GM19193 (cell line): ENCODE results near the gene CHD9.

ENCODE experiments used
- POLR2A ChIP-seq: IDR thresholded peaks from 4 replicates; pipeline ENCODE4 v1.6.1; 2011; ENCODE audit not compliant: insufficient read depth, insufficient read length; ENCODE audit errors: extremely low read depth

The CHD9 gene

DNA sequence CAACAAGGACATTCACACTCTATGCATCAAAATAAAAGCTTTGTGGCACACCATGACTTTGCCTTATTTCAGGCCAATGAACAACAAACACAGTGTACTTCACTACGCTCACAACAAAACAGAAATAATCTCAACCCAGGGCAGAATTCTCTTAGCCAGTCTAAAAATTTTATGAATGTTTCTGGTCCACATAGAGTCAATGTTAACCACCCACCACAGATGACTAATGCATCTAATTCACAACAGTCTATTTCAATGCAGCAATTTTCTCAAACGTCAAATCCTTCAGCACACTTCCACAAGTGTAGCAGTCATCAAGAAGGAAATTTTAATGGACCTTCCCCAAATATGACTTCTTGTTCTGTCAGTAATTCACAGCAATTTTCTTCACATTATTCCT, 101.7 kb downstream of the CHD9 start:
- no peak for TF ChIP-seq POLR2A

DNA sequence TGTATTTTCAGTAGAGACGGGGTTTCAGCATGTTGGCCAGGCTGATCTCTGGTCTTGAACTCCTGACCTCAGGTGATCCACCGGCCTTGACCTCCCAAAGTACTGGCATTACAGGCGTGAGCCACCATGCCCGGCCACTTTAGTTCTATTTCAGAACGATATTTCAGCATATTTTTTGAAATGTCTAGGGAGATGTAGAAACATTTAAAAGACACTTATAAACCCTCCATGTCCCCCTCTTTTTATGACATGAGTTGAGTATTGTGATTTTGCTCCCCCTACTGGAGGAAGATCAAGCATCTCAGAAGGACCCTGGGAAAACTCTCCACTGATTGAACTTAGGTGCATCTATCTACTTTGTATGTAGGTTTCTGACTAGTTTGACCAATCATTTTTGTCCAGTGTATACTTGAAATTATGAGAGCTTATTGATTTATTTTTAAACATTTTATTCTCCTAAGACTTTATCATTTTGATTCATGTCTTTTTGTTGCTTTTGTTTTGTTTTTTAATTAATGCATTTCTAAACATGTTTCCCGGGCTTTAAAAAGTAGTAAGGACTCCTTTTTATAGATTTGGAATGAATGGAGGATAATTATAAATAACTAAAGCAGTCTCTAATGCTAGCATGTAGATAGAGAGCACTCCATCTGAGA, 105.1 kb downstream of the CHD9 start:
- no peak for TF ChIP-seq POLR2A

DNA sequence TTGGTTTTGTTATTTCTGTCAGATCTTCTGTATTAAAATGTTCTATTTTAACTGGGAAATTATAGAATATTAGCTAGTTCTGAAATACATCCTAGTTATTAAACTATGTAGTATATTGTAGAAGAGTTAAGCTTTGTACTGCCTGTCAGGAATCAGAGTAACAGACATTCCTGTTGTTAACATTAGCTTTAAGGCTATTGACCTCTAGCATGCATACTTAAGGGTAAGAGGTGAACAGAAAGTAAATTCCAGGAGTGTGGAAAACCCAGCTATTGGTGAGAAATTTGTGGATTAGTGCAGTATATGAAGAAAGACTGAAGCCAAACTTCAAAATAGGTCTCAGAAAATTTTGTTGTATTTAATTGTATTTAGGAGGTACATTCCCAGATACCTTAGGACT, 111.3 kb downstream of the CHD9 start:
- TF ChIP-seq POLR2A, result no peak

DNA sequence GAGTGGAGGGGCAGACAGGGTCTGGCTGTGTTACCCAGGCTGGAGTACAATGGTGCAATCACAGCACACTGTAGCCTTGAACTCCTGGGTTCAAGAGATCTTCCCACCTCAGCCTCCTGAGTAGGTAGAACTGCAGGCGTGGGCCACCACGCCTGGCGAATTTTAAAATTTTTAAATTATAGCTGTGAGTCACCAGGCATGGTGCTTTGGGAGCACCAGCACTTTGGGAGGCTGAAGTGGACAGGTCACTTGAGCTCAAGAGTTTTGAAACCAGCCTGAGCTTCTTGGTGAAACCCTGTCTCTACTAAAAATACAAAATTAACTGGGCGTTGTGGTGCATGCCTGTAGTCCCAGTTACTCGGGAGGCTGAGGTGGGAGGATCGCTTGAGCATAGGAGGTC, 114.0 kb downstream of the CHD9 start:
- TF ChIP-seq POLR2A, result no peak

DNA sequence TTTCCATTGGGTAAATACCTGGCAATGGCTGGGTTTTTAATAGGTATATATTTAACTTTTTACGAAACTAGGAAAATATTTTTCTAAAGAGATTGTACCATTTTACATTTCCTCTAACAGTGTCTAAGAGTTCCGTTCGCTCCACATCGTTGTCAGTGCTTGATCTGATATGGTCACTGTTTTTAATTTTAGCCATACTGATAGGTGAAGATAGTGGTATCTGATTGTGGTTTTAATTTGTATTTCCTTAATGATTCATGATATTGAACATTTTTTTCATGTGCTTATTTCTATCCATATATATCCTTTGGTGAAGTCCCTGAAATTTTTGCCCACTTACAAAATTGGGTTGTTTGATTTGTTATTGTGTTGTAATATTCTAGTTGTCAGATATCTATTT, 117.7 kb downstream of the CHD9 start:
- no peak for TF ChIP-seq POLR2A

DNA sequence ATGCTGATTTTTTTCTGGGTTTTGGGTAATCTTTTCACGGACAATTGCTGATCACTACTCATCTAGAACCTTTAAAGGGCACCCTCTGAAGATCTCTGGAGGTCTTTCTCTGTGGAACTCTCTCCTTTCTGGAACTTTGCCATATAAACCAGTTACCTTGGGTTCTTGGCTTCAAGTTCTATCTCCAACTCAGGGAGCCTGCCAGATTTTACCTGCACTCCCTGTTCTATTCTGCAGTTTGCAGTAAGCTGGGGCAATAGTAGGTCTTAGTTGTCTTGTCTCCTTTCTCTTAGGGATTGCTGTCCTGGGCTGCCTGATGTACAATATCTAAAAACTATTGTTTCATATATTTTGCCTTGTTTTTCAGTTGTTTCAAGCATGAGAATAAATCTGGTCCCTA, 120.3 kb downstream of the CHD9 start:
- no peak for TF ChIP-seq POLR2A

DNA sequence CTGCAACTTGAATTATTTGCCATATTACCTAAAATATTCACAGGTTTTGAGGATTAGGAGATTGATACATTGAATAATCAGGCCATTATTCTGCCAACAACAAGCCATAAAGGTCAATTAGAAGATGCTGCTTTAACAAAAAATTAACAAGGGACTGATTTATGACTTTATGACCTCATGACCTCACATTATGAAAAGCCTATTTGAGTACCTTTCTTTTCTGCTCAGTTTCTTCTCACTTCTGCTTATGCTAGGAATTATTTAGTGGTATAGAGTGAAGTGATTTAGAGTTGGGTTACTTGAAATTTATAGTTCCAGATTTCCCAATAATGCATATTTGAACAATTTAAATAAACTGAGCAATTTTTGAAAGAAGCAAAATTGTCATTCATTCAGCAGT, 121.6 kb downstream of the CHD9 start:
- TF ChIP-seq POLR2A, result no peak

DNA sequence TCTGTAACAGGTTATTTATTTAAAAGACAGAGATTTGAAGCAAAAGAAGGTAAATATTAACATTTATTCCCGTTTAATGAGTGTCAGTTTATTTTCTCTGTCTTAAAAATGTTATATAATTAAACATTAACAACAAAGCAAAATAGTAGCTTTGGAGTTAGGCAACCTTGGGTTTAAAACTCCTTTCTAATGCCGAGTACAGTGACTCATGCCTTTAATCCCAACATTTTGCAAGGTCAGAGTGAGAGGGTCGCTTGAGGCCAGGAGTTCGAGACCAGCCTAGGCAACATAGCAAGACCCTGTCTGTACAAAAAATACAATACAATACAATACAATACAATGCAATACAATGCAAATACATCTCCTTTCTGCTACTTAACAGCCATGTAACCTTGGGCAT, 128.7 kb downstream of the CHD9 start:
- TF ChIP-seq POLR2A, result no peak

DNA sequence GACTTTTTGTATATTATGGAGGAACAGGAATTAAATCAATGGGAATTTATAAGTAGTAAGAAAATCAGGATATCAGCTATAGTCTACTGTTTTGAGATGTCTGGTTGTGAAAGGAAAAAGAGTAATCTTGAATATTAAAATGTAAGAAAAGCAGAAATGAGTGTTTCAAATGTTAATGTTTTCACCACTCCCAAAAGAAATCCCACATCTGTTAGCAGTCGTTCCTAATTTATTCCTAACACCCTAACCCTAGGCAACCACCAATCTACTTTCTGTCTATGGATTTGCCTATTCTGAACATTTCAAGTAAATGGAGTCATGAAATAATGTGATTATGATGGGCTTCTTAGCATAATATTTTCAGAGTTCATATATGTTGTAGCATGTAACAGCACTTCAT, 133.0 kb downstream of the CHD9 start:
- TF ChIP-seq POLR2A, result no peak

DNA sequence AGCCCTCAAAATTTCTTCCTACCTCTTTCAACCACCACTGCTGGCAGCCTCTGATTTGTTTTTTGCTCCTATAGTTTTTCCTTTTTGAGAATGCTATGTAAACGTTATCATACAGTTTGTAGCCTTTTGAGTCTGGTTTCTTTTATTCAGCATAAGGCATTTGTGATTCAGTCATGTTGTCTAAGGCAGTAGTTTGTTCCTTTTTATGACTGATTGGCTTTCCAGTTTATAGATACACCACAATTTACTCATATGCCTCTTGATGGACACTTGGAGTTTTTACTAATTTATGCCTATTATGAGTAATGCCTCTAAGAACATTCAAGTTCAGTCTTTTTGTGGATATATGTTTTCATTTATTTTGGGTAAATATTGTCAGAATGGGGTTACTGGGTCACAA, 136.6 kb downstream of the CHD9 start:
- TF ChIP-seq POLR2A, result no peak

DNA sequence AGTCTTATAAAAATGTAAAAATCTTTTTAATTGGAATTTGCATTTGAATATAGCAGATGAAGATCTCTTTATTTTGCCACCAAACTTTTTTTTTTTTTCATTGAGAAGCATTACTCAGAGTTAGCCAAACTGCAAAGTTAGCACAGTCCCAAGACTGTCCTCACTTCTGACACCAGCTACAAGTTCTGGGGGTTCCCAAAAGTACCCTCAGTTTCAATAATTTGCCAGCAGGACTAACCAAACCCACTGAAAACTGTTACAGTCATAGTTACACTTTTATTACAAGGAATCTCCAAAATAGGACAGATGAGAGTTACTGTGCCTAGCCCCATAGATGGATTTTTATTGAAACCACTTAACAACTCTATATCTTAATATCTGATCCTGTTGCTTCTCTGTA, 144.1 kb downstream of the CHD9 start:
- no peak for TF ChIP-seq POLR2A

DNA sequence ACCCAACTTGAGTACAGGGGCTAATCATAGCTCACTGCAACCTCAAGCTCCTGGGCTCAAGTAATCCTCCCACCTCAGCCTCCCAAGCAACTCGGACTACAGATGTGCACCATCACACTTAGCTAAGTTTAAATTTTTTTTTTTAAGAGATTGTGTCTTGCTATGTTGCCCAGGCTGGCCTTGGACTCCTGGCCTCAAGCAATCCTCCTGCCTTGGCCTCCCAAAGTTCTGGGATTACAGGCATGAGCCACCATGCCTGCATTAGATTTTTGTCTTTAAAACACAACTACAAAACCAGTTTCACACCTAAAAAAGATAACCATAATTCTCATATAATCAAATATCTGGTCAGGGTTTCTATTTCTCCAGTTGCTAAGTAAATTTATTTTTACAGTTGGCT, 147.1 kb downstream of the CHD9 start:
- TF ChIP-seq POLR2A, result no peak

DNA sequence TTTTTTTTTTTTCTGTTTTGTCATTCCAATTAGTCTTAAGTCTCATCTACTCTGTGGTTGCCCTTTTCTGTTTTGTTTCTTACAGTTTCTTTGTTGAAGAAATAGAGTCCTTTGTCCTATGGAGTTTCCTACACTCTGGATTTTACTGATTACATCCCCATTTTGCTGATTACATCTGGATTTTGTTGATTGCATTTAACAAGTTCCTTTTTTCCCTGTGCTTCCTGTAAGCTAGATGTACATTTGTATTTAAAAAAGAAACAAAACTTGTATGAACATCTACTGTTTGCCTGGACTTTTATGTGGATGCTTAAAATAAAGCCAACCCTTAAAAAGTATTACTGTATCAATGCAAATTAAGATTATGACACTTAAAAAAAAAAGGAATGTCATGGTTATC, 147.6 kb downstream of the CHD9 start:
- TF ChIP-seq POLR2A, result no peak

DNA sequence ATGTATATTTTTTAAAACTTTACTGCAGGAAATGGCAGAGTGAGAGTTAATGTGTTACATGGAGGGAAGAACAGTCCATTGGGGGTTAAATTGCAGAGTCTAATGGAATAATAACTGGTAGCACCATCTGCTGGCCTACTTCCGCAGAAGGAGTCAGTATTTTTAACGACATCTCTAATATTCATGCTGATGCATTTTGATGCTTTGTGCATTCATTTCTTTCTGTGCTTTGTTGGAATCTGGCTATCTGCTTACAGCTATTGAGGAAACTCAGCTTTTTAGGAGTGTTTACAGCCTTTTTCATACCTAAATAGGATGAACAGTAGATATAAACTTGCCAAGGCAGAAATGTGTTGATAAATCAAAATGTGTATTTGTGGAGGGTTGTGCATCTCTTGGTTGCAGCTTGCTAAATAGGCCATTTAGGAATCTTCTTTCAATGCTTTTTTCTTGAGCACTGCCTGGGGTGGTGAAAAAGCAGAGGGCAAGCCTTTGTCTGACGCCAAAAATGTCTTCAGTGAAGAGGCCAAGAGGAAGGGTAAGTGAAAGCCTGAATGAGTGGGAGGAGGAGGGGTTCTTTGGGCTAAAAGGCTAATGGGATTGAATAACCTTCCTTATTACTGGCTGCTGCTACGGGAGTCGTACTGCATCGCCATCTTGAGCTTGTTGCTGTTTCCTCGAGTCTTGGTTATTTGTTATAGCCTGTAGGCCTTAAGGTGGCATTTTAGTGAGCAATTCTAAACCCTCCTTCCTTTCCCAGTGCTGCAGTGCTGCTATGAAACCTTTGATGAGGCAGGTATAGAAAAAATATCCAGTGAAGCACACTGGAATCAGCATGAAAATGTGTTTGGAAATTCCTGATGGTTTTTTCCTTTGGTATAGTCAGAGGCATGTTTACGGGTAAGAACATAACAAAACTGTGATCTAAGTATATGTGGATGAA, 153.3 kb downstream of the CHD9 start:
- TF ChIP-seq POLR2A, result peak; percentile 33

DNA sequence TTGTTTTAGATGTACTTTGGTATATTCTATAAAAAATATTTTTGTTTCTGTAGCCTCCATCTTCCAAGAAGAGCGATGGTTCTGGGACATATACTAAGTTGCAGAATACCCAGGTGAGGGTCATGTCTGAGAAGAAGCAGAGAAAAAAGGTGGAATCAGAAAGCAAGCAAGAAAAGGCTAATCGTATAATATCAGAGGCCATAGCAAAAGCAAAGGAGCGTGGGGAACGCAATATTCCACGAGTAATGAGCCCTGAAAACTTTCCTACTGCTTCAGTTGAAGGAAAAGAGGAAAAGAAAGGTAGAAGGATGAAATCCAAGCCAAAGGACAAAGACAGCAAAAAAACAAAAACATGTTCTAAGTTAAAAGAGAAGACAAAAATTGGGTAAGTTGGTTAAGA, 154.6 kb downstream of the CHD9 start:
- no peak for TF ChIP-seq POLR2A

DNA sequence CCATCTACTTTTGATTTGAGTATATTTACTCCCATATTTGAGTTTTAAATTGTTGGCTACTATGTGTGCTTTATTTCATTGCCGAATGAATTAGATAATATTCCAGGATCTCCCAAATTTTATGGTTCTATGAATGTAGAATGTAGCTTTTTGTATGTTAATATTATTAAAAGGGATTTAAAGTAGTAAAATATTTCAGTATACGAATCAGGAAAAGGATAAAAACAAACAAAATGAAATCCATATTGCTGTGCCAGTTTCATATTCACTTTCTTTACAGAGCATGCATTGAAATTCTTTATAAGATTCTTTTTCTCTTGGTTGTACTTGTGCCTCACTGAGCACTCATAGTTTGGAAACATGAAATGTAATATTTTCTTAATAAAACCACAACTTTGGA, 155.1 kb downstream of the CHD9 start:
- no peak for TF ChIP-seq POLR2A
